Measurements from ENCODE around the gene DLX1.

- TF ChIP-seq POLR2A (IDR thresholded peaks at IDR 0.05) = no peak
- TF ChIP-seq CTCF (IDR thresholded peaks at IDR 0.05) = no peak
Observed at GRCh38 chr2:172038604-172039003, 46.7 kb upstream of the DLX1 start.

All from breast epithelium (tissue), 3 donors.